Upper lobe of left lung (tissue), 6 donors: Measurements from ENCODE around the gene CDC42EP1. TPM values are rescaled to one million over a fixed set of nuclear protein-coding genes. Genes with fewer than 3 reads are reported as not detected.
"Not testable (repeated sequence)": the region's sequence is repeated elsewhere in the genome, so short reads cannot be mapped to it uniquely, and the experiment has no call there.

ENCODE experiments used
- ATAC-seq, 2 donors: fragments of 200-7000 bp; cut with Tn5 transposase; one replicate each; pipeline ENCODE4 v1.9.1; 2022; ENCODE audit warnings: mild to moderate bottlenecking in 2 of 2, moderate library complexity in 2 of 2; ENCODE audit not compliant: low FRiP score in 2 of 2
- DNase-seq, 2 donors: peaks; one replicate each; pipeline ENCODE4 v3.0.0-alpha.2; 2019 to 2020
- H3K27ac ChIP-seq, 4 donors: fragments of 200-600 bp; sonication (generic); one replicate each; pipeline ENCODE4 v1.5.1; 2016 to 2019
- H3K27me3 ChIP-seq, 4 donors: fragments of 200-600 bp; sonication (generic); one replicate each; pipeline ENCODE4 v1.5.1; 2017 to 2019
- H3K36me3 ChIP-seq, 4 donors: fragments of 200-600 bp; sonication (generic); one replicate each; pipeline ENCODE4 v1.5.1; 2016 to 2019
- H3K4me1 ChIP-seq, 4 donors: fragments of 200-600 bp; sonication (generic); one replicate each; pipeline ENCODE4 v1.5.1; 2018 to 2019
- H3K4me3 ChIP-seq, 4 donors: fragments of 200-600 bp; sonication (generic); one replicate each; pipeline ENCODE4 v1.5.1; 2017 to 2019; ENCODE audit warnings: mild to moderate bottlenecking in 2 of 4, moderate library complexity in 1 of 4
- H3K9me3 ChIP-seq, 4 donors: fragments of 200-600 bp; sonication (generic); one replicate each; pipeline ENCODE4 v1.5.1; 2018 to 2019
- EP300 ChIP-seq, 4 donors: sonication (generic); formaldehyde crosslinking; IDR thresholded peaks; one replicate each; pipeline ENCODE4 v1.5.1; 2017; ENCODE audit warnings: antibody characterized with exemption in 4 of 4, control low read depth in 2 of 4
- POLR2A ChIP-seq, 4 donors: fragments of 450-650 bp; IDR thresholded peaks; one replicate each; pipeline ENCODE4 v1.5.1; 2016 to 2017; ENCODE audit warnings: antibody characterized with exemption in 4 of 4, mild to moderate bottlenecking in 2 of 4
- POLR2AphosphoS5 ChIP-seq, 2 donors: sonication (generic); formaldehyde crosslinking; IDR thresholded peaks; one replicate each; pipeline ENCODE4 v1.5.1; 2017; ENCODE audit warnings: antibody characterized with exemption in 2 of 2
- WGBS, 2 donors: methylation state at CpG; one replicate each; pipeline ENCODE4 v1.1.5; 2017 to 2018; 5-methylcytosine and 5-hydroxymethylcytosine counted together
- total RNA-seq, 6 donors: library from RNA; depleted of rRNA in 4 of 6; stranded (reverse); fragments of >200 nt in 4 of 6; gene quantifications; one replicate each; pipeline versions ENCODE4 v1.1.0 to v1.2.1, GENCODE V29; 2016 to 2021
- TF ChIP-seq, protein P1 (sequence below), 6 experiments: fragments of 450-650 bp in 4 of 6; fragments of 200-600 bp in 2 of 6; sonication (generic) in 2 of 6; IDR thresholded peaks; one replicate each; pipeline ENCODE4 v1.5.1; 2016 to 2019; ENCODE audit warnings: antibody characterized with exemption in 6 of 6
- donor health status: DM: no; HTN: no; CAD: no; lungs with moderate emphysema.
- donor health status: DM: no; HTN: yes; CAD: no; lungs with severe emphysema.

The CDC42EP1 gene
- total RNA-seq, 6 donors from 2014 or later = 38.8 to 81.7 (median 67.5) TPM

DNA sequence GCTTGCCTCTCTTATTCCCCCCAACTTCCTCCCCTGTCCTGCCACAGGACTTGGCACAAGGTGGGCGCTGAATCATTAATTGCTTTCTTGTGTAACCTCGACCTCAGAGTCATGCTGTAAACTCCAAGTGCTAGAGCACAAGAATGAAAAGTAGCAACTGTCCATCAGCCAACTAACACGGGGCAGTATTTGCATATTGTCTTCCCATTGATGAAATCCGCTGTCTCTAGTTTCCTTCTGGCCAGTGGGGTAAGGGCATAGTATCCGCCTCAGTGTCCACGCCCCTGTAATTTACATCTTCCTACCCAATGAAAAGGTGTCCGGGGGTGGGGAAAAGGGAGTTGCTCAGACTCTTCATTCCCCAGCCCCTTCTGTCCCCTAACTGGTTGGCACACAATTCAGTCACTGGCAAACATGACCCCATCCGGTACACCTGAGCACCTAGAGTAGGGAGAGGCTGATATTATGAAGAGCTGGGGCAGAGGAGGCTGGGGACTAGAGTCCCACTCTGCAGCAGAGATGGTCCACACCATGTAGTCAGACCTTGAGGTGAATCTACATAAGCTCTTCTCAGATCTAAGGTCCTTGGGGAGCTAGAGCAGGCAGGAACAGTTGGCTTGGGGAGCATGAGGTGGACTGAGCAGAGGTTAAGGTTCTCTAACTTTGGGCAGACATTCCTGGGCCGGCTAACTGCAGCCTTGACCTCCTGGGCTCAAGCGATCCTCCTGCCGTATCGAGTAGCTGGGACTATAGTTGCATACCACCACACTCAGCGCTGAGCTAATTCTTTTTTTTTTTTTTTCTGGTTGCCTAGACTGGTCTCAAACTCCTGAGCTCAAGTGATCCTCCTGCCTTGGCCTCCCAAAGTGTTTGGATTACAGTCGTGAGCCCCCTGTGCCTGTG lies 41.5 kb downstream of the CDC42EP1 start:
- WGBS, 2 donors = 50 to 55% methylated on average over 14 of the region's 14 CpGs
- DNase-seq (peak in 1 of 2 donors; percentile 85), ATAC-seq (peak; percentile 73 to 96)
- H3K27me3 ChIP-seq = no peaks in the 10 kb centered on the region
- H3K4me1 ChIP-seq = peaks cover 6 to 19% (median 17%) of the 10 kb centered on the region in 4 donors
- no peaks in the 10 kb centered on the region for H3K9me3 ChIP-seq
- H3K4me3 ChIP-seq = no peak overlapping the region
- TF ChIP-seq POLR2A (IDR thresholded peaks at IDR 0.05) (peak in 1 of 4 donors; percentile 44), POLR2AphosphoS5 (IDR thresholded peaks at IDR 0.05) (no peak)
- TF ChIP-seq, protein P1, sequence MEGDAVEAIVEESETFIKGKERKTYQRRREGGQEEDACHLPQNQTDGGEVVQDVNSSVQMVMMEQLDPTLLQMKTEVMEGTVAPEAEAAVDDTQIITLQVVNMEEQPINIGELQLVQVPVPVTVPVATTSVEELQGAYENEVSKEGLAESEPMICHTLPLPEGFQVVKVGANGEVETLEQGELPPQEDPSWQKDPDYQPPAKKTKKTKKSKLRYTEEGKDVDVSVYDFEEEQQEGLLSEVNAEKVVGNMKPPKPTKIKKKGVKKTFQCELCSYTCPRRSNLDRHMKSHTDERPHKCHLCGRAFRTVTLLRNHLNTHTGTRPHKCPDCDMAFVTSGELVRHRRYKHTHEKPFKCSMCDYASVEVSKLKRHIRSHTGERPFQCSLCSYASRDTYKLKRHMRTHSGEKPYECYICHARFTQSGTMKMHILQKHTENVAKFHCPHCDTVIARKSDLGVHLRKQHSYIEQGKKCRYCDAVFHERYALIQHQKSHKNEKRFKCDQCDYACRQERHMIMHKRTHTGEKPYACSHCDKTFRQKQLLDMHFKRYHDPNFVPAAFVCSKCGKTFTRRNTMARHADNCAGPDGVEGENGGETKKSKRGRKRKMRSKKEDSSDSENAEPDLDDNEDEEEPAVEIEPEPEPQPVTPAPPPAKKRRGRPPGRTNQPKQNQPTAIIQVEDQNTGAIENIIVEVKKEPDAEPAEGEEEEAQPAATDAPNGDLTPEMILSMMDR (IDR thresholded peaks at IDR 0.05) = no peak
- peak overlapping the region in 3 of 4 donors; percentile 20 to 60 (median 49) for H3K27ac ChIP-seq
- no peaks in the 10 kb centered on the region for H3K36me3 ChIP-seq

DNA sequence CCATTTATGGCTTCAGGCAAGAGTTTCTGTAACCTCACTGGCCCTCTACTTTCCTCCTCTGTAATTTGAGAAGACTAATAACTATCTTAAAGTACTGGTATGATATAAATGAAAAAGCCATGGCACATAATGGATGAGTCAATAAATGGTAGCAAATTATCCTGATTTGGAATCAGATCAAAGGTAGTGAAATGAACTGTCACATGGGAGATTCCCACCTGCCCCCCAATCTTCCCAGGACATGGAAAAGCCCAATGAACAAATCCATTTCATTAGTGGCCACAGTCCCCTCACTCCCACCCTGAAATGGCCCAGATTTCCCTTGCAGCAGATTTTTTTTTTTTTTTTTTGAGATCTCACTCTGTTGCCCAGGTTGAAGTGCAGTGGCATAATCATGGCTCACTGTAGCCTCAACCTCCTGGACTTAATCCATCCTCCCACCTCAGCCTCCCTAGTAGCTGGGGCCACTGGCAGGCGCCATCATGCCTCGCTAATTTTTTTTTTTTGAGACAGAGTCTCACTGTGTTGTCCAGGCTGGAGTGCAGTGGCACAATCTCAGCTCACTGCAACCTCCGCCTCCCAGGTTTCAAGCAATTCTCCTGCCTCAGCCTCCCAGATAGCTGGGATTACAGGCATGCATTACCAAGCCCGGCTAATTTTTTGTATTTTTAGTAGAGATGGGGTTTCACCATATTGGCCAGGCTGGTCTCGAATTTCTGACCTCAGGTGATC lies 42.4 kb downstream of the CDC42EP1 start:
- H3K36me3 ChIP-seq, H3K27me3 ChIP-seq, DNase-seq, ATAC-seq, H3K27ac ChIP-seq, H3K4me3 ChIP-seq, H3K9me3 ChIP-seq: not testable (repeated sequence)
- 87 to 96% methylated on average over 5 of the region's 5 CpGs for WGBS, 2 donors
- H3K4me1 ChIP-seq = peaks cover 14 to 28% (median 26%) of the 10 kb centered on the region in 4 donors

DNA sequence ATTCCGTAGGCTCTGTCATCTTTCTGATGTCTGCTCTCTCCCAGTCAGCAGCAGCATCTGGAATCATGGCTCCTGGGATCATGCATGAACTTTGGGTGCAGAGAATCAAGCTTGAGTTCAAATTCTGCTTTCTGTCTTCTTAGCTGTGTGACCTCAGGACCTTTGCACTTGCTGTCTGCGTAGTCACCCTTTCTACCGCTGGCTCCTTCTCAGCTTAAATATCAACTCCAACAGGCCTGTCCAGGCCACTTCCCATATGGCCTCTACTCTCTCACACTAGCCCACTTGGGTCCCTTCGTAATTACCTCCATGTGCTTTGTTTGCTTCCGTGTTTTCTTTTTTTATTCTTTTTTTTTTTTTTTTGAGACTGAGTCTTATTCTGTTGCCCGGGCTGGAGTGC lies 43.8 kb downstream of the CDC42EP1 start:
- Histone ChIP-seq H3K27ac (no peak overlapping the region), H3K27me3 (no peaks in the 10 kb centered on the region), H3K4me1 (peaks cover 16 to 32% (median 28%) of the 10 kb centered on the region in 4 donors), H3K36me3 (no peaks in the 10 kb centered on the region), H3K4me3 (no peak overlapping the region), H3K9me3 (no peaks in the 10 kb centered on the region)
- WGBS, 2 donors = 84% methylated on average over 6 of the region's 6 CpGs
- TF ChIP-seq, protein P1 (IDR thresholded peaks at IDR 0.05) = no peak
- TF ChIP-seq EP300 (IDR thresholded peaks at IDR 0.05) (no peak), POLR2AphosphoS5 (IDR thresholded peaks at IDR 0.05) (no peak), POLR2A (IDR thresholded peaks at IDR 0.05) (no peak)
- no peak for DNase-seq
- ATAC-seq = no peak

DNA sequence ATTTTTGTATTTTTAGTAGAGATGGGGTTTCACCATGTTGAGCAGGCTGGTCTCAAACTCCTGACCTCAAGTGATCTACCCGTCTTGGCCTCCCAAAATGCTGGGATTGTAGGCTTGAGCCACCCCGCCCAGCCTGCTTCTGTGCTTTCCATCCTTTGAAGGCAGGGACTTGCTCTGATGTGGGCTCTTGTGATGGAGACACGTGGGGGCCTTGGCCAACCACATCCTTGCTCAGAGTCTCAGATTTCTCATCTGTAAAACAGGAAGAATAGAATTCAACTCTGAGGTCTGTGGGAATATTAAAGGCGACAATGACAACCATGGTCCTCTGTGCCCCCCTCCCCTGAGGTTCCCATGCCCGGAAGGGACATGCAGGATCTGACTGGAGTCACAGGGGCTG lies 44.6 kb downstream of the CDC42EP1 start:
- TF ChIP-seq, protein P1 (IDR thresholded peaks at IDR 0.05) = no peak
- TF ChIP-seq POLR2AphosphoS5 (IDR thresholded peaks at IDR 0.05) (no peak), EP300 (IDR thresholded peaks at IDR 0.05) (no peak)
- no peaks in the 10 kb centered on the region for H3K36me3 ChIP-seq
- no peaks in the 10 kb centered on the region for H3K9me3 ChIP-seq
- no peak overlapping the region for H3K4me3 ChIP-seq
- H3K27ac ChIP-seq = peak overlapping the region in 1 of 4 donors; percentile 20
- DNase-seq (no peak), ATAC-seq (no peak)
- no peaks in the 10 kb centered on the region for H3K27me3 ChIP-seq
- H3K4me1 ChIP-seq = peaks cover 18 to 37% (median 30%) of the 10 kb centered on the region in 4 donors
- 62 to 65% methylated on average over 5 of the region's 5 CpGs for WGBS, 2 donors
